ENCODE data around the gene DPM1. TPM values are rescaled to one million over a fixed set of nuclear protein-coding genes. Genes with fewer than 3 reads are reported as not detected.

The DPM1 gene
- total RNA-seq, 2 donors from 2014 or later: 18.1 to 32.7 TPM

GRCh38 chr20:50909413-50909812, 48.9 kb downstream of the DPM1 start:
- intact Hi-C loops (cut with DNase I): no loop called here
- Histone ChIP-seq H3K27ac (no peak overlapping the region), H3K4me1 (peaks cover 27% of the 10 kb centered on the region), H3K27me3 (no peaks in the 10 kb centered on the region), H3K36me3 (replicated peaks in 1 of 2; ENCODE audit: insufficient read depth in 1 of 2, low read depth in 2 of 2) (no peaks in the 10 kb centered on the region), H3K4me3 (no peak overlapping the region), H3K9me3 (no peaks in the 10 kb centered on the region)
- WGBS, 2 donors: 86 to 94% methylated on average over 3 of the region's 3 CpGs
- no peak for ATAC-seq
- TF ChIP-seq POLR2A (IDR thresholded peaks at IDR 0.05) (no peak), CTCF (IDR thresholded peaks at IDR 0.05) (no peak)
- no peak for DNase-seq

- 79 to 85% methylated on average over 6 of the region's 6 CpGs for WGBS, 2 donors
- DNase-seq (no peak), ATAC-seq (no peak)
- peaks cover 0 to 10% of the 10 kb centered on the region in 2 donors for H3K36me3 ChIP-seq (replicated peaks in 1 of 2; ENCODE audit: insufficient read depth in 1 of 2, low read depth in 2 of 2)
- intact Hi-C loops (cut with DNase I): no loop called here
- H3K9me3 ChIP-seq: no peaks in the 10 kb centered on the region
- H3K4me3 ChIP-seq: no peak overlapping the region
- H3K27me3 ChIP-seq: no peaks in the 10 kb centered on the region
- TF ChIP-seq POLR2A (IDR thresholded peaks at IDR 0.05) (no peak), CTCF (IDR thresholded peaks at IDR 0.05) (no peak)
- H3K27ac ChIP-seq: no peak overlapping the region
- H3K4me1 ChIP-seq: peaks cover 22% of the 10 kb centered on the region
These were observed 54.2 kb downstream of the DPM1 start for GRCh38 chr20:50904067-50904570.

GRCh38 chr20:50903353-50904051, 54.8 kb downstream of the DPM1 start:
- intact Hi-C loops (cut with DNase I): no loop called here
- no peaks in the 10 kb centered on the region for H3K9me3 ChIP-seq
- peaks cover 0 to 13% of the 10 kb centered on the region in 2 donors for H3K36me3 ChIP-seq (replicated peaks in 1 of 2; ENCODE audit: insufficient read depth in 1 of 2, low read depth in 2 of 2)
- H3K27me3 ChIP-seq: no peaks in the 10 kb centered on the region
- TF ChIP-seq CTCF (IDR thresholded peaks at IDR 0.05): no peak
- H3K4me3 ChIP-seq: no peak overlapping the region
- no peak for DNase-seq
- no peak overlapping the region for H3K27ac ChIP-seq
- ATAC-seq: no peak
- 60 to 61% methylated on average over 8 of the region's 8 CpGs for WGBS, 2 donors
- peaks cover 22% of the 10 kb centered on the region for H3K4me1 ChIP-seq

GRCh38 chr20:50901301-50901700, 57.0 kb downstream of the DPM1 start:
- 85 to 100% methylated on average over 1 of the region's 1 CpG for WGBS, 2 donors
- H3K9me3 ChIP-seq: no peaks in the 10 kb centered on the region
- H3K27ac ChIP-seq: no peak overlapping the region
- no peak overlapping the region for H3K4me3 ChIP-seq
- ATAC-seq (no peak), DNase-seq (no peak)
- H3K27me3 ChIP-seq: no peaks in the 10 kb centered on the region
- intact Hi-C loops (cut with DNase I): no loop called here
- TF ChIP-seq POLR2A (IDR thresholded peaks at IDR 0.05) (no peak), CTCF (IDR thresholded peaks at IDR 0.05) (no peak)
- peaks cover 0 to 14% of the 10 kb centered on the region in 2 donors for H3K36me3 ChIP-seq (replicated peaks in 1 of 2; ENCODE audit: insufficient read depth in 1 of 2, low read depth in 2 of 2)
- peaks cover 22% of the 10 kb centered on the region for H3K4me1 ChIP-seq

GRCh38 chr20:50900261-50900660, 58.1 kb downstream of the DPM1 start:
- no peak overlapping the region for H3K27ac ChIP-seq
- H3K36me3 ChIP-seq (replicated peaks in 1 of 2; ENCODE audit: insufficient read depth in 1 of 2, low read depth in 2 of 2): peaks cover 0 to 14% of the 10 kb centered on the region in 2 donors
- H3K4me1 ChIP-seq: peaks cover 28% of the 10 kb centered on the region
- DNase-seq (no peak), ATAC-seq (no peak)
- WGBS, 2 donors: 93 to 98% methylated on average over 7 of the region's 7 CpGs
- no peak overlapping the region for H3K4me3 ChIP-seq
- no peaks in the 10 kb centered on the region for H3K27me3 ChIP-seq
- H3K9me3 ChIP-seq: no peaks in the 10 kb centered on the region
- no peak for TF ChIP-seq POLR2A (IDR thresholded peaks at IDR 0.05)
- intact Hi-C loops (cut with DNase I): no loop called here
